HG02973 (cell line): Measurements from ENCODE around the gene PGF.
"Not testable (repeated sequence)": the region's sequence is repeated elsewhere in the genome, so short reads cannot be mapped to it uniquely, and the experiment has no call there.

Experiments used
- ATAC-seq: cut with Tn5 transposase; IDR thresholded peaks from one replicate; pipeline ENCODE4 v1.9.1; 2021; ENCODE audit warnings: moderate library complexity; ENCODE audit not compliant: unreplicated experiment

PGF gene

DNA sequence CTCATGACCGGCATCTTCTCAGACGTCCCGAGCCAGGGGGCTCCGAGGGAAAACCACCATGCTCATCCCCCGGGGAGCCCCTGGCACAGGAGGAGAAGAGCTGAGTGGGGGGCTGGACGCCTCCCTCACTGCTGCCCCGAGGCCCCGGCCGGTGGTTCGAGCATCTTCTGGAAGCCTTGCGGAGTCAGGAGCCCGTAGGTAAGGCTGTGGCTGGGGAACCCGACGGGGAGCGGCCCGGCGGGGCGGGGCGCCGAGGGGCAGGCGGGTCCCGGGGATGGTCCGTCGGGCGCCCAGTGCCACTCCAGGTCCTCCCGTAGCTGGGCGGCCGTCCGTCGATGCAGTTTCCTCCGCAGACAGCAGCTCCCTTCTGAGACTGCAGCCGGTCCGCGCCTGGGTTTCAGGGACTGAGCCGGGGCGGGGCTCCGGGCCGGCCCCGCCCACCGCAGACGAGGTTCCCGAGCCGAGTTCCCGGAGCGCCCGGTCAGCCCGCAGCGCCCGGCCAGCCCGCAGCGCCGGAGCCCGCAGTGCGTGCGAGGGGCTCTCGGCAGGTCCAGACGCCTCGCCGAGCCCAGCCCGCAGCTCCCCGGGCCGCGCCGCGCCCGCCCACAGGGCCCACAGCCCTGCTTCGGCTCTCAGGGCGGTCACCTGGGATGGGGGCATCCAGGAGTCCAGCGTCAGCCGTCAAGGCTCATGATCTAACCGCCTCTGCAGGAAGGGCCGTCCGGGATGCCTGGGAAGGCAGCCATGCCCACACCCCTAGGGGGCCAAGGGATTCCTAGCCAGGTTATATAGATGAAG lies at the start of gene PGF:
PGF (minus strand) TSS at position 369 of the 798 bp plus-strand sequence; CDS start at position 14, 355 bp downstream.
- ATAC-seq, result no peak

DNA sequence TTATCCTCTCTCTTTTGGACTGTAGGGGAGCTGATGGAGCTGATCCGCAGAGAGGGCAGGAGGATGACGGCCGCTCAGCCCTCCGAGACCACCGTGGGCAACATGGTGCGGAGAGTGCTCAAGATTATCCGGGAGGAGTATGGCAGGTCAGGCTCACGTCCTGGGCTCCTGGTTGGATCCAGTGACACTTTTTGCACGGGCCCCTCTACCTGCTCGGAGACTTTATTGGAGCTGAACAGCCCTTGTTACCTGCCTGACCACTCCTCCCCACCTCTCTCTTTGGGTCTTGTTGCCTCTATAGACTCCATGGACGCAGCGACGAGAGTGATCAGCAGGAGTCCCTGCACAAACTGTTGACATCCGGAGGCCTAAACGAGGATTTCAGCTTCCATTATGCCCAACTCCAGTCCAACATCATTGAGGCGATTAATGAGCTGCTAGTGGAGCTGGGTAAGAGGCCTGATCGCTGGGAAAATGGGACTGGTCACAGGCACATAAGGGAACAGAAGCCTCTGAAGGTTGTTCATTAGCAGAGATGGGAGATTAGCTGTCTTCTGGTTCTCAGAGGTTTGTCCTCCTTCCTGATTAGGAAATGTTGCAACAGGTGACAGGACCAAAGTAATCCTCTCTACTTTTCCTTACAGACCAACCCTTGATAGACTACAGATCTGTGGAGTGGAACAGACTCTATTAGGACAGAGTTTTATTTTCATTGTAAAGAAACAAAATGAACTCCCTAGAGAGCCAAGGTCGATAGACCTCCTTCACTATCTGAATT lies 48.0 kb upstream of the PGF start:
- no peak for ATAC-seq

- ATAC-seq, result peak; percentile 96
Observed at GRCh38 chr14:75002392-75003249, 47.2 kb upstream of the PGF start, which contains the start of gene EIF2B2. Gene EIF2B2 (plus strand): TSS chr14:75002921. CDS start chr14:75002991, 70 bp downstream.

GRCh38 chr14:75001899-75002298 lies 46.5 kb upstream of the PGF start:
- ATAC-seq, result no peak

DNA sequence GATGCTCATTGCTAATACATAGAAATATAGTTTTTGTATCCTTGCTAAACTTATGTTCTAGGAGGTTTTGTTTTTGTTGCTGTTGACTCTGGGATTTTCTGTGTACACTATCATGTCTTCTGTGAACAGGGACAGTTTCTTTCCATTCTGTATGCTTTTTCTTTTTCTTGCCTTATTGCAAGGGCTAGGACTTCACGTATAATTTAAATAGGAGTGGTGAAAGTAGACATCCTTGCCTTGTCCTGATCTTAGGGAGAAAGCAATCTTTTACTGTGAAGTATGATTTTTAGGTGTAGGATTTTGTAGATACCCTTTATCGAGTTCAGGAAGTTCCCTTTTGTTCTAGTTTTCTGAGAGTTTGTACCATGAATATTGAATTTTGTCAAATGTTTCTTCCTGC lies 45.9 kb upstream of the PGF start:
- no peak for ATAC-seq

DNA sequence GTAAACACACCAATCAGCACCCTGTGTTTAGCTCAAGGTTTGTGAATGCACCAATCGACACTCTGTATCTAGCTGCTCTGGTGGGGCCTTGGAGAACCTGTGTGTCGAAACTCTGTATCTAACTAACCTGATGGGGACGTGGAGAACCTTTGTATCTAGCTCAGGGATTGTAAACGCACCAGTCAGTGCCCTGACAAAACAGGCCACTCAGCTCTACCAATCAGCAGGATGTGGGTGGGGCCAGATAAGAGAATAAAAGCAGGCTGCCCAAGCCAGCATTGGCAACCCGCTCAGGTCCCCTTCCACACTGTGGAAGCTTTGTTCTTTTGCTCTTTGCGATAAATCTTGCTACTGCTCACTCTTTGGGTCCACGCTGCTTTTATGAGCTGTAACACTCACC lies 40.4 kb upstream of the PGF start:
- ATAC-seq, result not testable (repeated sequence)

- ATAC-seq, result not testable (repeated sequence)
Observed at GRCh38 chr14:74994182-74994581, 38.8 kb upstream of the PGF start.

- no peak for ATAC-seq
Observed at GRCh38 chr14:74988993-74989392, 33.6 kb upstream of the PGF start.

DNA sequence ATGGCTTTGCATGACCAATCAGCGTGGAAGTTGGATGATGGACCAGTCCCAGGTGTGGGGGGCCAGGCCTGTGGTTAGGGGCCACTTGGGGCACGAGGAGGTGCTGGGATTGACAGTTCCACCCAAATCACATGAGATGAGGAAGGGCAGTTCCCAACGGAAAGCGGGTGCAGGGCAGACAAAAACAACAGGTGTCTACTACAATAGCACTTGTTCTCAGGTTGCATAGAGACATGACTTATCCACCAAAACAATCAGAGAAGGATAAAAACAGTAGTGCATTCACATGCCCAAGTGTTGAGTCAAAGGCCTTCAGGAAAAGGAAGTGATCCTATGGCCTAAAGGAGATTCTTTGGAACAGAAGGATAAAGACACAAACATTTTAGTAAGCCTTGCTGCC lies 32.7 kb upstream of the PGF start:
- no peak for ATAC-seq

- ATAC-seq, result no peak
Observed at GRCh38 chr14:74985806-74986205, 30.4 kb upstream of the PGF start.

DNA sequence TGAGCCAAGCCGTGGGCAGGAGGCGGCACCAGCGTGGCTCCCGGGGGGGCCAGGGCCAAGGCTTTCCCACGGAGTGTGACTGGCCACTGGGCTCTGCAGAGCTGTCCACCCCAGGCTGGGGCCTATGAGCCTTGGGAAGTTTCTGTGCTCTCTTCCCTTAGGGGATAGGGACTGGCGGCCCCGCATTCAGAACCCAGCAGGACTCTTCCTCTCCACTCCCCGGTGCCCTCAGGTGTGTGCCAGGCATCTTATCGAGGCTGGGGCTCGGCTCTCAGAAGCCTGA lies 29.6 kb upstream of the PGF start:
- ATAC-seq, result no peak

DNA sequence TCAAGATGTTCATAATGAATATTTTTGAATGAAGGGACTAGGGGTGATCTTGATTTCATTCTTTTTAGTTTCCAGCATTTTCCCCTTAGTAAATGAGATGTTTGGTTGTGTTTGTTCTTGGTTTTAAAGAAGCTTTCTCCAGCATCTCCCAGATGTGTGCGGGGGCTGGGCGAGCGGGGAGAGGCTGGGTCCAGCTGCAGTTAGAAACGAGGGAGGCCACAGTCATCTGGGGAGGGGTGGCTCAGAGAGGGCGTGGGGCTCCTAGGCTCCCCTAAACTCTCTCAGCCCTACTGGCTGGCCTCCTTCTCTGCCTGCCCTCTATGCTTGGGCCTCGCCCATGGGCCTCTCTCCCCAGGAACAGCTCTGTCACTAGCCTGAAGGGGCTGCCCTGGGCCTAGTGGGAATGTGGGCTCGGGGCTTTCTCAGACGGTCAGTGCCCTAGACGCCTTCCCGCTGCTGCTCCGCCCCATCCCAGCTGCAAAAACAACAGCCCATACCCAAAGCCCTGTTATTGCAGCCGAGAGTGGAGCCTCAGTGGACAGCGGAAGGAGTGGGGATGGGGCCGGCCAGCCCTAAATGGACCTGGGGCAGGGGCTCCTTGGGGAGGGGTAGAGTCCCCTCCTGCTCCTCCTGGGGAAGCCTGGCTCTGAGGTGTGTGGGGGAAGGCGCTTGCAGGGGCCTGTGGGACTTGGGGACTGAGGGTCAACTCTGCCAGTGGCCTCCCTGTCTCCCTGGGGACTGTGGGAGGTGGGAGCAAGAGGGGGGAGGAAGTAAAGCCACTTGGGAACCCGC lies 29.0 kb upstream of the PGF start:
- no peak for ATAC-seq

DNA sequence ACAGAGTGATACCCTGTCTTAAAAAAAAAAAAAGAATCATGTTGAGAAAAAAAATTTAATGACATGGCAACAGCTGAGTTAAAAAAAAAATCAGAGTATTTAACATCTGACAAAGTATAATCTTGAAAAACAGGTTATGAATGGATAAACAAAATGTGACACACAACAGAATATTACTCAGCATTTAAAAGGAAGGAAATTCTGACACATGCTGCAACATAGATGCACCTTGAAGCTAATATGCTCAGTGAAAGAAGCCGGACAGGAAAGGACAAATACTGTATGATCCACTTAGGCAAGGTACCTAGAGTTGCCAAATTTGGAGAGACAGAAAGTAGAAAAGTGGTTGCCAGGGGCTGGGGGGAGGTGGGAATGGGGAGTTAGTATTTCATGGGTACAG lies 27.9 kb upstream of the PGF start:
- ATAC-seq, result no peak

DNA sequence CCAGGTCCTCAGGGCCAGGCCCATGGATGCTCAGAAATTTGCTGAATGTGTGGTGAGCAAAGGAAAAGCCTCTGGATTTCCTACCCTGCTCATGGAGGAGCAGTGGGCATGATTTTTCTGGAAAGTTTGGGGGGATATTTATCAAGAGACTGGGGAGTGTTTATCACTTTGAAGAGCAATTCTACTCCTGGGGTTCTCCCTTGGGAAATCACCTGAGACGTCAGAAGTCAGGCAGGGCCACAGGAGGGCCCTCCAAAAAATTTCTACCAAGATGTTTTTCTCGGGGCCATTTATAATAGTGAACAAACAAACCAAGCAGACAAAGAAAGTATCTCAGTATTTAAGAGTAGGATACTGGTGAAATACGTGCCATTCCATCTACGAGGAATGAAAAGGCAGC lies 27.3 kb upstream of the PGF start:
- no peak for ATAC-seq

GRCh38 chr14:74981833-74982232 lies 26.4 kb upstream of the PGF start:
- no peak for ATAC-seq

GRCh38 chr14:74981462-74981782 lies 26.0 kb upstream of the PGF start:
- no peak for ATAC-seq

DNA sequence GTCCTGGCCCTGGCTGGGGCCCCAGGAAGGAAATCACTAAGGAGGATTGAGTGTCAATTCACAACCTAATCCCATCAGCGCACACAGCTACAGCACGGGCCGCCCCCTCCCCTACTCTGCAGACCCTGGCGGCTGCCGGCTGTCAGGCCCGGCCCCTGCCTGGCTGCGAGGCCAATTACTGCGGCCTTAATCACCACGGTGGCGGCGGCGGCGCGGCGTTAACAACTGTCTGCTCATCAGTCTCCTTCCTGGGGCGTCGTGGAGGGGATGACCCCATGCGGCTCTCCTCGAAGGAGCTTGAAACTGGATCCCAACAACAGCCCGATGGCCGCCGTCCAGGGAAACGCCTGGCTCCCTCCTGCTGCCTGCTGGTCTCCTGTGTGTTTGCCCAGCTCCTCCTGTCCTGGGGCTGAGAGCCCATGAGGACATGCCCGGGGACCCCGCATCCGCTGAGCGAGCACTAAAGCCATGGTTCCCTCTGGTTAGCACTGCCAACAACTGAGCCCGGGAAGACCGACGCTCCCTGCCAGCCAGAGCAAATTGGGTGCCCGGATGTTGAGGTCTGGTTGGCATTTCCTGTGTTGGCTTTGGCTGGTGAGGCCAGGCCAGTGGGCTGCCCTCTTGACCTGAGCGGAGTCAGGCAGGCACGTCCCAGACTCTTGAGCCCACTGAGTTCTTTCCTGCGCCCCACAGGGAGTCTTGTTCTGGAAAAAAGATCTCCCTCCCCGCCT lies 25.5 kb upstream of the PGF start:
- ATAC-seq, result no peak

DNA sequence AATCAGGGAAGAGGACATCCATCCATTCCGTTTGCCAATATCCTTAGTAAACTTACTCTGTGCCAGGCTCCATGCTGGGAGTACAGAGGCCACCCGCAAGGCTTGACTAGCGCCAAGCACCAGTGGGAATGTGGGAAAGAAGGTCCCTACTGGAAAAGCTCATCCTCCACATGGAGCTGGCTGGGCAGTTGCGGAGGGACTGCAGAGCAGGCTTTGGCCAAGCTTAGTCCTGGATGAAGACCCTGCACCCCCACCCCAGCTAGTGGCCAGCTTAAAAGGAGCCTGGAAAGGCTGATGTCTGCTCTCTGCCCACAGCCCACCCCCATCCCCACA lies 25.0 kb upstream of the PGF start:
- no peak for ATAC-seq

DNA sequence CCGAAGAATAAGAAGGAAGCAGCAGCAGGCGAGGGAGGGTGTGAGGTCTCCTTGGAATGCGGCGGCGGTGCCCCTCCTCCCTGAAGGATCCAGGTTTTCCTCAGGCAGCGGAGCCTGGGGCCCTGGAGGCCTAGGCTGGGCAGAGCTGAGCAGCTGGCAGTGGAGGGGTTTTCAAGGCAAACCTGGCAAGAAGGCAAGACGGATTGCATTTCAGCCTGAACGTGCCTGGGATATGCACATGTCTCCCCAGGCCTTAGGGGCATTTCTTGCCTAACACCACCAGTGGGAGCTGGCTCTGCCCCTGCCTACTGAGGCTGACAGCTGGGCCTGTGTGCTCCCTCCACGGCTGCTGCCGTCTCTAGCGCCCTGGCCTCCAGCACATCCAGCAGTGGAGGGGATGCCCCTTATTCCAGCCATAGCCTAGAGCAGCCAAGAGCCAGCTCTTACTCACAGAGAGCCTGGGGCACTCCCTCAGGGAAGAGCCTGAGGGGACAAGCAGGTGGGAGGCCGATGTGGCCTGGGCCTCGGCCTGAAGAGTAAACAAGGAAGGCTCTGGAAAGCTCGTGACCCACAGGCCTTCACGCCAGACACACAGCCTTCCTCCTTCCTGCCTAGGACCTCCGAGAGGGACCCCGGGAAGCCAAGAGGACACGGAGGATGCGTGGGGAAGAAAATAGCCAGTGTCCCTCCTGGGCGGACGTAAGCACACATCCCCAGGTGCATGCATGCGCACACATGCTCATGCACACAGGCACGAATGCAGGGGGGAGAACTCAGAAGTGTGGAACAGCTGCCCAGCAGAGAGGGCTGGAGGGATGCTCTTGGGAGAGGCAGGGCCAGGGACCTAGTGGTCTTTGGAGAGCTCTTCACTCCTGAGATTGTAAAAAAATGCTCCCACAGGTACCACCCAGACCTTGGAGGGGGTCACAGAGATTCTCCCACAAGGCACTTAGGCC lies 24.3 kb upstream of the PGF start:
- no peak for ATAC-seq
